ENCODE measurements around the gene GNAI2.

Gene GNAI2

GRCh38 chr3:50235716-50236483 lies at the start of gene GNAI2:
GNAI2 (plus strand) TSS chr3:50236204; CDS start chr3:50236336, 132 bp downstream.
- peak; percentile 99 to 100 for DNase-seq

- DNase-seq: no peak
Observed at GRCh38 chr3:50187750-50188149, 48.3 kb upstream of the GNAI2 start.

- peak; percentile 86 to 91 for DNase-seq
Observed at GRCh38 chr3:50189274-50189673, 46.7 kb upstream of the GNAI2 start.

GRCh38 chr3:50189989-50190388 lies 46.0 kb upstream of the GNAI2 start:
- DNase-seq: no peak

- peak; percentile 41 to 48 for DNase-seq
Observed at GRCh38 chr3:50190936-50191660, 44.9 kb upstream of the GNAI2 start, which contains the start of gene GNAT1. GNAT1 (plus strand) TSS chr3:50191610; CDS start chr3:50191726, 116 bp downstream.

GRCh38 chr3:50192124-50192523 lies 43.9 kb upstream of the GNAI2 start:
- DNase-seq: no peak

GRCh38 chr3:50192689-50193141 lies 43.3 kb upstream of the GNAI2 start:
- DNase-seq: peak; percentile 56 to 78

- DNase-seq: no peak
Observed at GRCh38 chr3:50193286-50193685, 42.7 kb upstream of the GNAI2 start.

GRCh38 chr3:50193746-50194127 lies 42.3 kb upstream of the GNAI2 start:
- DNase-seq: no peak

GRCh38 chr3:50194128-50194902 lies 41.7 kb upstream of the GNAI2 start:
- DNase-seq: peak; percentile 46 to 73

GRCh38 chr3:50194903-50195500 lies 41.0 kb upstream of the GNAI2 start:
- DNase-seq: peak; percentile 28 to 34

GRCh38 chr3:50195501-50196252 lies 40.3 kb upstream of the GNAI2 start:
- DNase-seq: no peak

- no peak for DNase-seq
Observed at GRCh38 chr3:50196253-50196801, 39.7 kb upstream of the GNAI2 start.

- no peak for DNase-seq
Observed at GRCh38 chr3:50201573-50202315, 34.3 kb upstream of the GNAI2 start.

GRCh38 chr3:50202353-50203112 lies 33.5 kb upstream of the GNAI2 start:
- no peak for DNase-seq

GRCh38 chr3:50203113-50203808 lies 32.7 kb upstream of the GNAI2 start:
- DNase-seq: no peak

- no peak for DNase-seq
Observed at GRCh38 chr3:50203809-50204803, 31.9 kb upstream of the GNAI2 start.

GRCh38 chr3:50204804-50205412 lies 31.1 kb upstream of the GNAI2 start, which contains the start of gene SLC38A3:
SLC38A3 (plus strand) TSS chr3:50205271; CDS start chr3:50214200, 8,929 bp downstream.
- DNase-seq: peak; percentile 22 to 27

Data from Kasumi-1 (cell line).